Right lobe of liver (tissue), 6 donors: ENCODE results near the gene BCL2. TPM values are rescaled to one million over a fixed set of nuclear protein-coding genes. Genes with fewer than 3 reads are reported as not detected.

Experiments
- ATAC-seq, 4 donors: fragments of 200-7000 bp; cut with Tn5 transposase; one replicate each; pipeline ENCODE4 v1.9.1; 2020; ENCODE audit warnings: mild to moderate bottlenecking in 4 of 4, moderate library complexity in 4 of 4
- DNase-seq, 3 donors: peaks; one replicate each; pipeline ENCODE4 v3.0.0-alpha.2; 2020
- H3K27ac ChIP-seq, 3 donors: fragments of 200-600 bp; one replicate each; pipeline ENCODE4 v1.8.0; 2022
- H3K27me3 ChIP-seq, 2 donors: fragments of 200-600 bp; one replicate each; pipeline ENCODE4 v1.8.0; 2022
- H3K36me3 ChIP-seq, 4 donors: fragments of 200-600 bp; sonication (generic) in 1 of 4; one replicate each; pipeline versions ENCODE4 v1.5.1 to v1.8.0; 2017 to 2022; ENCODE audit warnings: control low read depth in 1 of 4
- H3K4me1 ChIP-seq, 4 donors: fragments of 200-600 bp; sonication (generic) in 1 of 4; one replicate each; pipeline versions ENCODE4 v1.5.1 to v1.8.0; 2017 to 2022; ENCODE audit warnings: control low read depth in 1 of 4
- H3K4me3 ChIP-seq, 3 donors: fragments of 200-600 bp; one replicate each; pipeline ENCODE4 v1.8.0; 2022
- H3K9me3 ChIP-seq, 4 donors: fragments of 200-600 bp; sonication (generic) in 1 of 4; one replicate each; pipeline versions ENCODE4 v1.5.1 to v1.8.0; 2017 to 2022; ENCODE audit warnings: control low read depth in 1 of 4
- POLR2A ChIP-seq: fragments of 450-650 bp; IDR thresholded peaks from one replicate; pipeline ENCODE4 v1.6.1; 2017; ENCODE audit warnings: antibody characterized with exemption, mild to moderate bottlenecking
- WGBS: methylation state at CpG from one replicate; pipeline ENCODE4 v1.1.6; 2018; ENCODE audit warnings: low coverage, low lambda C conversion rate; ENCODE audit not compliant: insufficient coverage; ENCODE audit errors: missing lambda C conversion rate; 5-methylcytosine and 5-hydroxymethylcytosine counted together
- intact Hi-C, 2 donors: fragments of 100-400 bp; cut with DNase I; formaldehyde crosslinking; loops; one replicate each; pipeline versions ENCODE4 v1.11.2 to v1.14.1; 2022
- total RNA-seq, 6 experiments: library from RNA; depleted of rRNA in 2 of 6; stranded (reverse); fragments of >200 nt in 2 of 6; fragmentation: NEBNext Ultra II Directional in 3 of 6; extraction: Animal tissue kit (Norgen Biotek cat#: 25700) in 3 of 6; gene quantifications; one replicate each; pipeline versions ENCODE4 v1.1.0 to v1.2.4, GENCODE V29; 2016 to 2023
- TF ChIP-seq, protein P1 (sequence below), 4 donors: fragments of 200-600 bp in 3 of 4; fragments of 450-650 bp in 1 of 4; IDR thresholded peaks; one replicate each; pipeline versions ENCODE4 v1.5.1 to v1.8.0; 2016 to 2022; ENCODE audit warnings: antibody characterized with exemption in 4 of 4, mild to moderate bottlenecking in 2 of 4
- donor health status: DM: no; HTN: yes; CAD: no.
- donor health status: DM: no; HTN: no; CAD: no.
- donor health status: DM: no; HTN: no; CAD: no.
- donor health status: DM: no; HTN: yes; CAD: no.
- donor health status: DM: no; HTN: yes; CAD: no.

BCL2 gene
- total RNA-seq, 6 experiments from 2014 or later, result 0.73 to 4.7 (median 2.7) TPM

DNA sequence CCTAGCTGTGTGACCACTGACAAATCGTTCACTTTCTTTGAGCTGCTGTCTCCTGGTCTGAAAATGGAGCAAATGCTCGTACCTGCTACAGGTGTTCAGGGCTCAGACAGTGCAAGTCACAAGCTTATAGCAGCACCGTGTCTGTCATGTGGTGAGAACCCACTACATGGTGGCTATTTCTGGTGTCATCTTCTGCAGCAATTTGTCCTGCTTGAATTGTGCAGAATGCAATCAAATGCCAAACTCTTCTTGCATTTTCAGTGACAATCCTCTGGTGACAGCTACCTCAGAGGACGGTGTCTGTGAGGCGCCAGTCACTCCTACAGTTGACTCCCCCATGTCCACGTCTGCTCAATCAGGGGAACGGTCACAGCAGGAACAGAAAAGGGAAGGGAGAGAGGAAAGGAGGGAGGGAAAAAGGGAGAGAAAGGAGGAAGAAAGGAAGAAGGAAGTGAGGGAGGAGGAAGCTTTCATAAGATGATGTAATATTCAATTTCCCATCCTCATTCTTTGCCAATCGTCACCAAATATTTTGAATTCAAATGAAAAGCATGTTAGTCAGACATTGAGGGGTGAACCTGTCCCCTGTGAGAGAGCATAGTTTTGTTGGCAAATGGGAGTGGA lies 122.2 kb downstream of the BCL2 start:
- H3K36me3 ChIP-seq, result no peaks in the 10 kb centered on the region
- H3K4me3 ChIP-seq, result no peak overlapping the region
- no peaks in the 10 kb centered on the region for H3K9me3 ChIP-seq
- H3K4me1 ChIP-seq, result no peaks in the 10 kb centered on the region
- WGBS, result 23% methylated on average over 6 of the region's 8 CpGs
- intact Hi-C loops, result no loop called here
- DNase-seq (no peak), ATAC-seq (no peak)
- TF ChIP-seq, protein P1, sequence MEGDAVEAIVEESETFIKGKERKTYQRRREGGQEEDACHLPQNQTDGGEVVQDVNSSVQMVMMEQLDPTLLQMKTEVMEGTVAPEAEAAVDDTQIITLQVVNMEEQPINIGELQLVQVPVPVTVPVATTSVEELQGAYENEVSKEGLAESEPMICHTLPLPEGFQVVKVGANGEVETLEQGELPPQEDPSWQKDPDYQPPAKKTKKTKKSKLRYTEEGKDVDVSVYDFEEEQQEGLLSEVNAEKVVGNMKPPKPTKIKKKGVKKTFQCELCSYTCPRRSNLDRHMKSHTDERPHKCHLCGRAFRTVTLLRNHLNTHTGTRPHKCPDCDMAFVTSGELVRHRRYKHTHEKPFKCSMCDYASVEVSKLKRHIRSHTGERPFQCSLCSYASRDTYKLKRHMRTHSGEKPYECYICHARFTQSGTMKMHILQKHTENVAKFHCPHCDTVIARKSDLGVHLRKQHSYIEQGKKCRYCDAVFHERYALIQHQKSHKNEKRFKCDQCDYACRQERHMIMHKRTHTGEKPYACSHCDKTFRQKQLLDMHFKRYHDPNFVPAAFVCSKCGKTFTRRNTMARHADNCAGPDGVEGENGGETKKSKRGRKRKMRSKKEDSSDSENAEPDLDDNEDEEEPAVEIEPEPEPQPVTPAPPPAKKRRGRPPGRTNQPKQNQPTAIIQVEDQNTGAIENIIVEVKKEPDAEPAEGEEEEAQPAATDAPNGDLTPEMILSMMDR (IDR thresholded peaks at IDR 0.05), result no peak
- TF ChIP-seq POLR2A, result no peak
- H3K27me3 ChIP-seq, result no peaks in the 10 kb centered on the region
- no peak overlapping the region for H3K27ac ChIP-seq

DNA sequence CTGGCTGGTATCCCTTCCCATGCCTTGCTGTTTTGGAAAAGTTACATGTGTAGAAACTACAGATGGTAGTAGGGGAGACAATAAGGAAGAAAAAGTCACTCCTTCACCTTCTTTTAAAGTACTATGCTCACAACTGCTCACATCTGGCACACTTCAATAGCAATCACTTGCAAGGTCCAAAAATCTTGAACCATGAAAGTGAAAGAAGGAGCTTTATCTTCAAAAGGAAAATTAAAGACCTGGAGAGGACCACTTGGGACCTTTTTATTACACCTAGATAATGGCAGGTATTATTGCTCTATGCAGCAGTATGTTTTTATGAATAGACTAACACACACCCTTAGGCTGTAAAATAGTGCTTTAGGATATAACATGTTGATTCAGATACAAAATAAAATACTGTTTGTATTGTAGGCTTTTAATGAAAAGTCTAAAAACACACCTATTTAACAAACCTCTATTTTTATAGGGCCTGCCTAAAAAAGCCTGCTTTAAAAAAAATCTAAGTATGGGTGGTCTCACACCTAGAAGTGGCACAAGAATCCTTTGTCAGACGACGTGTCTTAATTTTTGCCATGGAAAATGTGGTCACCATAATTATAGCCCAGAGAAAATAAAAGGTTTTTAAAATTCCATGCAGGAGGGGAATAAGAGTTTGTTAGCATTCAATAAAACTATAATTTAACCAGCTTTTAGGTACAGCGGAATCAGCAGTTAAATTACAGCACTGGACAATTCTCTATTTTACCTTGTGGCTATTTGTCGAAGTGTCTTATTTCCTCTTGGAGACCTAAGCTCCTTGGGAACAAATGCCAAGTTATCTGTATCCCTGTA lies 124.0 kb downstream of the BCL2 start:
- DNase-seq (no peak), ATAC-seq (no peak)
- intact Hi-C loops, result no loop called here
- H3K27me3 ChIP-seq, result no peaks in the 10 kb centered on the region
- no peaks in the 10 kb centered on the region for H3K9me3 ChIP-seq
- H3K36me3 ChIP-seq, result no peaks in the 10 kb centered on the region
- no peak for TF ChIP-seq POLR2A
- TF ChIP-seq, protein P1 (IDR thresholded peaks at IDR 0.05), result no peak
- no peaks in the 10 kb centered on the region for H3K4me1 ChIP-seq
- WGBS, result 59% methylated on average over 4 of the region's 4 CpGs
- H3K4me3 ChIP-seq, result no peak overlapping the region
- H3K27ac ChIP-seq, result no peak overlapping the region

DNA sequence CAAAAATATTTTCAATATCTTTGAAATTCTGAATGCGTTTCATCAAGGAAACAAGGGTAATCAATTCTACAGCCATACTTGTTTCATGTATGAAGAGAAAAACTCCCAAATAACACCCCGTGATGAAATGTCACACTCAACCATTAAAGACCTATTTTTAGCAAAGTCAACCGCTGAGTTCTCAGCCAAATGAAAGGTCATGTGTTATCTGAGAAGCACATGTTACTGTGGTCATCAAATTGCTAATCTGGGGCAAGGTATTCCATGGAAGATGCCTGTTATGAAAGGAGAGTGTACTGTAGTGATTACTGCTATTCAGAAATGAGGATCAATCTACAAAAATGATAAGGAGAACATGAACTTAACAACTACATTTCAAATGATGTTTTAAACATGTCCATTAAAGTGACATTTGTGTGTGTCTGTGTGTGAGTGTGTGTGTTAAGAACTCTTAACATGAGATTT lies 126.7 kb downstream of the BCL2 start:
- H3K9me3 ChIP-seq, result no peaks in the 10 kb centered on the region
- 40% methylated on average over 3 of the region's 3 CpGs for WGBS

DNA sequence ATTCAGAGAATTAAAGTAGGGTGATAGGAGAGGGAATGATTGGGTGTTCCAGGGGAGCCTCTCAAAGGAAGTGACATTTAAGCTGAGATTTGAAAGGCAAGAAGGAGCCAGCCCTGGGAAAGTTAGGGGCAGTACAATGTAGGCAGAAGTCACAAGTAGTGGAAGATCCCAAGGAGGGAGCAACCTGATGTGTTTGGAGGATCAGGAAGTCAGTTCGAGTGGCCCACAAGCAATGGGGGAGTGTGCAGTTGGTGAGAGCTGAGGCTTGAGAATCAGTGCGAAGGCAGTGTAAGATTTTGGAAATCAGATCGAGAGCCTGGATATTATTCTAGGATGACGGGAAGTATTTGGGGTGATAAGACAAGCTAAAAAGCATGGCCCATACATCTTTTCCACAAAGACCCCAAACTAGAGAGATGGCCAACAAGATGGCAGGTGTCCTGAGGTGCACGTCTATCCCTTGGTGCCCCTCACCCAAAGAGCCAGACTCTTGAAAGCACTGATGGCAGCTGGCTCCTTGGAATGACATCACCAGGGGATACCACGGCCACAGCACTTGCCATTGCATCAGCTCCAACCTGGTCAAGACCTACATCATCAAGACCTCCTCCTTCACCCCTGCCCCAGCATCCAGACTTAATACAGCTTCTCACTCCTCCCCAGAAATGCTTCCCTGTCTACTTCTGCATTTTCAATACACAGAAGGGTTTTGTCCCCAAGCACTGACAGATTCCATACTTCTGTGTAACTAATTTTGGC lies 127.3 kb downstream of the BCL2 start:
- Histone ChIP-seq H3K27ac (no peak overlapping the region), H3K4me1 (no peaks in the 10 kb centered on the region), H3K36me3 (no peaks in the 10 kb centered on the region), H3K9me3 (no peaks in the 10 kb centered on the region), H3K4me3 (no peak overlapping the region), H3K27me3 (no peaks in the 10 kb centered on the region)
- 78% methylated on average over 4 of the region's 6 CpGs for WGBS
- ATAC-seq (peak in 1 of 4 donors; percentile 35), DNase-seq (no peak)
- TF ChIP-seq, protein P1 (IDR thresholded peaks at IDR 0.05), result no peak
- TF ChIP-seq POLR2A, result no peak
- intact Hi-C loops, result no loop called here

More for the DNA sequence above, 126.7 kb downstream of the BCL2 start:
- intact Hi-C loops, result no loop called here
- TF ChIP-seq POLR2A, result no peak
- TF ChIP-seq, protein P1 (IDR thresholded peaks at IDR 0.05), result no peak
- no peak for DNase-seq
- Histone ChIP-seq H3K4me1 (no peaks in the 10 kb centered on the region), H3K27me3 (no peaks in the 10 kb centered on the region), H3K36me3 (no peaks in the 10 kb centered on the region), H3K27ac (no peak overlapping the region), H3K4me3 (no peak overlapping the region)
- ATAC-seq, result peak in 1 of 4 donors; percentile 77
